ENCODE data around the gene PEPD. TPM values are rescaled to one million over a fixed set of nuclear protein-coding genes. Genes with fewer than 3 reads are reported as not detected.

Gene PEPD
- total RNA-seq, 1 experiment from 2014 or later: 18.3 TPM

GRCh38 chr19:33490041-33490451 is 31.5 kb downstream of the PEPD start:
- Mint-ChIP-seq H3K36me3 (ENCODE audit: insufficient read depth, unreplicated experiment) (no peaks in the 10 kb centered on the region), H3K9me3 (ENCODE audit: unreplicated experiment) (no peaks in the 10 kb centered on the region), H3K27ac (ENCODE audit: low read depth, unreplicated experiment) (no peak overlapping the region), H3K4me3 (ENCODE audit: unreplicated experiment) (no peak overlapping the region), H3K27me3 (ENCODE audit: insufficient read depth, unreplicated experiment) (no peaks in the 10 kb centered on the region), H3K4me1 (ENCODE audit: insufficient read depth, unreplicated experiment) (no peaks in the 10 kb centered on the region)
- DNase-seq (ENCODE audit: unreplicated experiment): no peak
- POLR2A ChIA-PET: no interaction called here
- BruUV-seq (replicated peaks): no TSS peak
- no peak for TF ChIP-seq CTCF (IDR thresholded peaks at IDR 0.05; ENCODE audit: unreplicated experiment)
- intact Hi-C loops (cut with micrococcal nuclease): no loop called here
- CTCF ChIA-PET: no interaction called here

GRCh38 chr19:33488826-33489225 is 32.8 kb downstream of the PEPD start:
- Mint-ChIP-seq H3K36me3 (ENCODE audit: insufficient read depth, unreplicated experiment) (no peaks in the 10 kb centered on the region), H3K4me1 (ENCODE audit: insufficient read depth, unreplicated experiment) (no peaks in the 10 kb centered on the region), H3K4me3 (ENCODE audit: unreplicated experiment) (no peak overlapping the region), H3K27me3 (ENCODE audit: insufficient read depth, unreplicated experiment) (no peaks in the 10 kb centered on the region), H3K27ac (ENCODE audit: low read depth, unreplicated experiment) (no peak overlapping the region), H3K9me3 (ENCODE audit: unreplicated experiment) (no peaks in the 10 kb centered on the region)
- intact Hi-C loops (cut with micrococcal nuclease): no loop called here
- ChIA-PET CTCF (interaction anchor here (1.0 kb wide), 1 partner anchor 281 kb away, joined by 3 read pairs; no protein-coding TSS in a partner anchor), POLR2A (no interaction called here)
- no peak for DNase-seq (ENCODE audit: unreplicated experiment)
- BruUV-seq (replicated peaks): no TSS peak
- no peak for TF ChIP-seq CTCF (IDR thresholded peaks at IDR 0.05; ENCODE audit: unreplicated experiment)

GRCh38 chr19:33487901-33488800 is 33.4 kb downstream of the PEPD start:
- intact Hi-C loops (cut with micrococcal nuclease): no loop called here
- no peaks in the 10 kb centered on the region for H3K27me3 Mint-ChIP-seq (ENCODE audit: insufficient read depth, unreplicated experiment)
- H3K36me3 Mint-ChIP-seq (ENCODE audit: insufficient read depth, unreplicated experiment): no peaks in the 10 kb centered on the region

More at GRCh38 chr19:33487901-33488800, 33.4 kb downstream of the PEPD start:
- H3K4me1 Mint-ChIP-seq (ENCODE audit: insufficient read depth, unreplicated experiment): no peaks in the 10 kb centered on the region
- no peak for DNase-seq (ENCODE audit: unreplicated experiment)
- POLR2A ChIA-PET: no interaction called here
- CTCF ChIA-PET: interaction anchor here (1.0 kb wide), 1 partner anchor 282 kb away, joined by 3 read pairs; no protein-coding TSS in a partner anchor
- BruUV-seq (replicated peaks): no TSS peak
- no peak overlapping the region for H3K27ac Mint-ChIP-seq (ENCODE audit: low read depth, unreplicated experiment)
- TF ChIP-seq CTCF (IDR thresholded peaks at IDR 0.05; ENCODE audit: unreplicated experiment): no peak
- H3K9me3 Mint-ChIP-seq (ENCODE audit: unreplicated experiment): no peaks in the 10 kb centered on the region
- no peak overlapping the region for H3K4me3 Mint-ChIP-seq (ENCODE audit: unreplicated experiment)

All from MCF 10A (cell line).